ENCODE data around the gene MFN2.

The MFN2 gene

GRCh38 chr1:11963622-11964021 is 16.6 kb upstream of the MFN2 start:
- no peak for FAIRE-seq
- no peak for DNase-seq (ENCODE audit: insufficient read length)
- TF ChIP-seq POLR2A (IDR thresholded peaks at IDR 0.05; ENCODE audit: low read depth, low read length) = no peak
- TF ChIP-seq POLR2AphosphoS5 (IDR thresholded peaks at IDR 0.05; ENCODE audit: low read depth, low read length) = no peak
- TF ChIP-seq TAF1 (IDR thresholded peaks at IDR 0.05; ENCODE audit: borderline replicate concordance, low read depth, low read length) = no peak

- no peak for DNase-seq (ENCODE audit: insufficient read length)
- FAIRE-seq = no peak
- TF ChIP-seq TAF1 (IDR thresholded peaks at IDR 0.05; ENCODE audit: borderline replicate concordance, low read depth, low read length) = no peak
- TF ChIP-seq POLR2AphosphoS5 (IDR thresholded peaks at IDR 0.05; ENCODE audit: low read depth, low read length) = no peak
- TF ChIP-seq POLR2A (IDR thresholded peaks at IDR 0.05; ENCODE audit: low read depth, low read length) = no peak
These were observed 15.6 kb upstream of the MFN2 start for GRCh38 chr1:11964656-11965055.

- TF ChIP-seq TAF1 (IDR thresholded peaks at IDR 0.05; ENCODE audit: borderline replicate concordance, low read depth, low read length) (no peak), POLR2AphosphoS5 (IDR thresholded peaks at IDR 0.05; ENCODE audit: low read depth, low read length) (no peak), POLR2A (IDR thresholded peaks at IDR 0.05; ENCODE audit: low read depth, low read length) (no peak)
- FAIRE-seq (peak; percentile 36), DNase-seq (ENCODE audit: insufficient read length) (peak; percentile 55)
These were observed 13.2 kb upstream of the MFN2 start for GRCh38 chr1:11967028-11967547.

GRCh38 chr1:11970441-11971185 is 9.6 kb upstream of the MFN2 start:
- FAIRE-seq (no peak), DNase-seq (ENCODE audit: insufficient read length) (no peak)
- TF ChIP-seq TAF1 (IDR thresholded peaks at IDR 0.05; ENCODE audit: borderline replicate concordance, low read depth, low read length) (no peak), POLR2A (IDR thresholded peaks at IDR 0.05; ENCODE audit: low read depth, low read length) (no peak), POLR2AphosphoS5 (IDR thresholded peaks at IDR 0.05; ENCODE audit: low read depth, low read length) (no peak)

- DNase-seq (ENCODE audit: insufficient read length) (no peak), FAIRE-seq (no peak)
- TF ChIP-seq TAF1 (IDR thresholded peaks at IDR 0.05; ENCODE audit: borderline replicate concordance, low read depth, low read length) (no peak), POLR2AphosphoS5 (IDR thresholded peaks at IDR 0.05; ENCODE audit: low read depth, low read length) (no peak)
These were observed 2.6 kb upstream of the MFN2 start for GRCh38 chr1:11977625-11978024.

- TF ChIP-seq TAF1 (IDR thresholded peaks at IDR 0.05; ENCODE audit: borderline replicate concordance, low read depth, low read length) = no peak
- no peak for TF ChIP-seq POLR2A (IDR thresholded peaks at IDR 0.05; ENCODE audit: low read depth, low read length)
- no peak for TF ChIP-seq POLR2AphosphoS5 (IDR thresholded peaks at IDR 0.05; ENCODE audit: low read depth, low read length)
- no peak for FAIRE-seq
These were observed 1.9 kb upstream of the MFN2 start for GRCh38 chr1:11978301-11978700.

GRCh38 chr1:11979028-11979850 is 1.0 kb upstream of the MFN2 start:
- DNase-seq (ENCODE audit: insufficient read length) (no peak), FAIRE-seq (no peak)
- TF ChIP-seq TAF1 (IDR thresholded peaks at IDR 0.05; ENCODE audit: borderline replicate concordance, low read depth, low read length) (no peak), POLR2A (IDR thresholded peaks at IDR 0.05; ENCODE audit: low read depth, low read length) (no peak), POLR2AphosphoS5 (IDR thresholded peaks at IDR 0.05; ENCODE audit: low read depth, low read length) (no peak)

More at GRCh38 chr1:11978301-11978700, 1.9 kb upstream of the MFN2 start:
- DNase-seq (ENCODE audit: insufficient read length) = no peak

- no peak for FAIRE-seq
- TF ChIP-seq POLR2A (IDR thresholded peaks at IDR 0.05; ENCODE audit: low read depth, low read length) (no peak), TAF1 (IDR thresholded peaks at IDR 0.05; ENCODE audit: borderline replicate concordance, low read depth, low read length) (no peak), POLR2AphosphoS5 (IDR thresholded peaks at IDR 0.05; ENCODE audit: low read depth, low read length) (no peak)
- DNase-seq (ENCODE audit: insufficient read length) = no peak
These were observed 380 bp downstream of the MFN2 start for GRCh38 chr1:11980676-11980972.

GRCh38 chr1:11981378-11982009 is 1.2 kb downstream of the MFN2 start:
- no peak for TF ChIP-seq POLR2A (IDR thresholded peaks at IDR 0.05; ENCODE audit: low read depth, low read length)
- TF ChIP-seq TAF1 (IDR thresholded peaks at IDR 0.05; ENCODE audit: borderline replicate concordance, low read depth, low read length) = no peak
- TF ChIP-seq POLR2AphosphoS5 (IDR thresholded peaks at IDR 0.05; ENCODE audit: low read depth, low read length) = no peak
- FAIRE-seq (no peak), DNase-seq (ENCODE audit: insufficient read length) (no peak)

- TF ChIP-seq POLR2A (IDR thresholded peaks at IDR 0.05; ENCODE audit: low read depth, low read length) (no peak), POLR2AphosphoS5 (IDR thresholded peaks at IDR 0.05; ENCODE audit: low read depth, low read length) (no peak), TAF1 (IDR thresholded peaks at IDR 0.05; ENCODE audit: borderline replicate concordance, low read depth, low read length) (no peak)
- DNase-seq (ENCODE audit: insufficient read length) (no peak), FAIRE-seq (no peak)
These were observed 1.8 kb downstream of the MFN2 start for GRCh38 chr1:11982010-11982392.

GRCh38 chr1:11984121-11984520 is 3.9 kb downstream of the MFN2 start:
- DNase-seq (ENCODE audit: insufficient read length) (no peak), FAIRE-seq (no peak)
- no peak for TF ChIP-seq POLR2A (IDR thresholded peaks at IDR 0.05; ENCODE audit: low read depth, low read length)
- TF ChIP-seq POLR2AphosphoS5 (IDR thresholded peaks at IDR 0.05; ENCODE audit: low read depth, low read length) = no peak
- TF ChIP-seq TAF1 (IDR thresholded peaks at IDR 0.05; ENCODE audit: borderline replicate concordance, low read depth, low read length) = no peak
